Endothelial cell of umbilical vein (primary cell): ENCODE data around the gene SLC5A3. TPM values are rescaled to one million over a fixed set of nuclear protein-coding genes. Genes with fewer than 3 reads are reported as not detected.

Source experiments
- BruUV-seq: library from RNA; stranded (reverse); fragments of 400-500 nt; replicated peaks from 2 replicates; lab custom pipeline; 2021; lab: Mats Ljungman, UMichigan
- CTCF ChIA-PET: fragments of 300-600, 350-600 bp; sonication (Branson Sonifier 250); formaldehyde crosslinking; loops from one replicate; lab custom pipeline; 2021; ENCODE audit warnings: antibody characterized with exemption, inconsistent platforms; lab: Charles Lee
- POLR2A ChIA-PET: fragments of 300-600, 350-600 bp; sonication (Branson Sonifier 250); formaldehyde crosslinking; loops from one replicate; lab custom pipeline; 2021; ENCODE audit warnings: antibody characterized with exemption, inconsistent platforms; lab: Charles Lee
- DNase-seq: peaks from one replicate; pipeline ENCODE4 v3.0.0-alpha.2; 2011; ENCODE audit warnings: low read depth, low spot score
- FAIRE-seq: peaks from 2 replicates; lab custom pipeline; 2011; peaks lifted over from hg19 to GRCh38; lab: Jason Lieb, UNC
- H2AFZ ChIP-seq: 2 replicates; pipeline ENCODE4 v1.6.0; 2012; ENCODE audit warnings: low read depth, low read length, control low read depth, inconsistent platforms
- H3K27ac ChIP-seq: 2 replicates; pipeline ENCODE4 v1.5.1; 2011; ENCODE audit warnings: low read depth, mild to moderate bottlenecking, control low read depth, low read length, moderate library complexity; ENCODE audit not compliant: insufficient read depth
- H3K27me3 ChIP-seq, 2 experiments: 2 replicates each; pipeline versions ENCODE4 v1.6.0 to v1.6.1; 2011; ENCODE audit warnings: low read length in 2 of 2, mixed read lengths in 1 of 2; ENCODE audit not compliant: control insufficient read depth in 2 of 2, insufficient read depth in 2 of 2
- H3K36me3 ChIP-seq, 2 experiments: 2 replicates in 1 of 2; 3 replicates in 1 of 2; pipeline ENCODE4 v1.5.1; 2011; ENCODE audit warnings: low read length in 2 of 2, mild to moderate bottlenecking in 1 of 2, moderate library complexity in 1 of 2; ENCODE audit not compliant: control insufficient read depth in 2 of 2, insufficient read depth in 2 of 2; ENCODE audit errors: extremely low read depth in 1 of 2
- H3K4me1 ChIP-seq: 3 replicates; pipeline ENCODE4 v1.5.1; 2011; ENCODE audit warnings: mild to moderate bottlenecking, low read length; ENCODE audit not compliant: control insufficient read depth, insufficient read depth; ENCODE audit errors: extremely low read depth
- H3K4me2 ChIP-seq: 2 replicates; pipeline ENCODE4 v1.6.1; 2011; ENCODE audit warnings: low read length, control low read depth, mixed read lengths; ENCODE audit not compliant: insufficient read depth
- H3K4me3 ChIP-seq, 3 experiments: fragments of 200-600 bp in 1 of 3; sonication (generic), shearing (Covaris generic) in 1 of 3; replicated peaks in 1 of 3; 2 replicates each; pipeline ENCODE4 v1.5.1; 2011 to 2016; ENCODE audit warnings: control low read depth in 3 of 3, low read length in 3 of 3, mild to moderate bottlenecking in 2 of 3, inconsistent platforms in 1 of 3, low read depth in 1 of 3, moderate library complexity in 1 of 3; ENCODE audit not compliant: insufficient read depth in 1 of 3
- H3K79me2 ChIP-seq: 2 replicates; pipeline ENCODE4 v1.6.0; 2012; ENCODE audit warnings: low read length, inconsistent platforms; ENCODE audit not compliant: control insufficient read depth, insufficient read depth
- H3K9ac ChIP-seq: replicated peaks from 2 replicates; pipeline ENCODE3; 2011; ENCODE audit warnings: low read length, control low read depth; ENCODE audit not compliant: insufficient read depth; ENCODE audit errors: extremely low read depth
- H3K9me1 ChIP-seq: replicated peaks from 3 replicates; pipeline ENCODE4 v1.6.0; 2011; ENCODE audit warnings: mild to moderate bottlenecking, low read length; ENCODE audit not compliant: control insufficient read depth, insufficient read depth; ENCODE audit errors: extremely low read depth
- H3K9me3 ChIP-seq: replicated peaks from 2 replicates; pipeline ENCODE4 v1.5.1; 2012; ENCODE audit warnings: low read length, inconsistent platforms; ENCODE audit not compliant: control insufficient read depth, insufficient read depth
- H4K20me1 ChIP-seq: replicated peaks from 2 replicates; pipeline ENCODE3; 2011; ENCODE audit warnings: mild to moderate bottlenecking, low read length; ENCODE audit not compliant: control insufficient read depth, insufficient read depth; ENCODE audit errors: extremely low read depth
- EZH2 ChIP-seq: IDR thresholded peaks from 2 replicates; pipeline ENCODE4 v1.6.1; 2012; ENCODE audit warnings: borderline replicate concordance, low read depth, mild to moderate bottlenecking, moderate library complexity, low read length, inconsistent platforms; ENCODE audit not compliant: severe bottlenecking
- FOS ChIP-seq: IDR thresholded peaks from 2 replicates; pipeline ENCODE4 v1.6.1; 2011; ENCODE audit warnings: mild to moderate bottlenecking, low read length, moderate library complexity, borderline replicate concordance; ENCODE audit not compliant: insufficient read depth
- JUN ChIP-seq: IDR thresholded peaks from 2 replicates; pipeline ENCODE4 v1.6.1; 2011; ENCODE audit warnings: borderline replicate concordance, low read depth; ENCODE audit not compliant: insufficient read length, insufficient read depth
- MAX ChIP-seq: IDR thresholded peaks from 2 replicates; pipeline ENCODE4 v1.6.1; 2011; ENCODE audit not compliant: insufficient read depth, insufficient read length
- MYC ChIP-seq: IDR thresholded peaks from one replicate; pipeline ENCODE4 v1.6.1; 2011; ENCODE audit warnings: mild to moderate bottlenecking, low read depth, low read length
- POLR2AphosphoS5 ChIP-seq: IDR thresholded peaks from 2 replicates; pipeline ENCODE4 v1.6.1; 2012; ENCODE audit warnings: low read depth, mild to moderate bottlenecking, control low read depth, low read length, moderate library complexity; ENCODE audit not compliant: insufficient read depth
- dilution Hi-C: fragments of 300-500 bp; cut with MboI; formaldehyde crosslinking; loops from one replicate; pipeline ENCODE4 v1.15.0; 2019; ENCODE audit warnings: low sequenced_read_pairs; ENCODE audit not compliant: extremely low pct_ligation_motif_present
- intact Hi-C: fragments of 100-400 bp; cut with micrococcal nuclease; formaldehyde crosslinking; loops from one replicate; pipeline ENCODE4 v1.10.0; 2022
- polyA plus RNA-seq, 4 experiments: library from polyadenylated mRNA; depleted of rRNA in 3 of 4; stranded (reverse) in 3 of 4; unstranded in 1 of 4; fragments of >200 nt; gene quantifications; 2 replicates each; pipeline versions ENCODE4 v1.2.1 to v1.2.3, GENCODE V29; 2011 to 2012; ENCODE audit warnings: missing spikeins in 1 of 4
- total RNA-seq: library from RNA; stranded (reverse); gene quantifications from 2 replicates; pipeline ENCODE4 v1.2.3, GENCODE V29; 2021

SLC5A3 gene
- total and polyA plus RNA-seq, 2 donors (not counting 3 experiments of a cell fraction or from before 2014, with no cell fraction given), result 1.6 to 8.0 TPM

- FAIRE-seq (no peak), DNase-seq (no peak)
- CTCF ChIA-PET, result interaction anchor here (0.8 to 1.8 kb wide), 2 partner anchors 13 to 155 kb away, joined by 4 to 6 read pairs; no protein-coding TSS in a partner anchor
- no peak overlapping the region for H2AFZ ChIP-seq
- no peaks in the 10 kb centered on the region for H4K20me1 ChIP-seq
- H3K4me3 ChIP-seq, result no peak overlapping the region
- H3K9me1 ChIP-seq, result no peaks in the 10 kb centered on the region
- no peaks in the 10 kb centered on the region for H3K27me3 ChIP-seq
- dilution Hi-C loops (no loop called here), intact Hi-C loops (no loop called here)
- peaks cover 7% of the 10 kb centered on the region for H3K4me1 ChIP-seq
- no peaks in the 10 kb centered on the region for H3K9me3 ChIP-seq
- H3K9ac ChIP-seq, result no peak overlapping the region
- BruUV-seq, result no TSS peak
- peaks cover 30% of the 10 kb centered on the region for H3K79me2 ChIP-seq
- TF ChIP-seq MYC (no peak), MAX (no peak), EZH2 (no peak), POLR2AphosphoS5 (no peak)
- POLR2A ChIA-PET, result no interaction called here
- no peaks in the 10 kb centered on the region for H3K36me3 ChIP-seq
- no peak overlapping the region for H3K4me2 ChIP-seq
- no peak overlapping the region for H3K27ac ChIP-seq
Observed at GRCh38 chr21:34078915-34079314, 5.5 kb downstream of the SLC5A3 start.

GRCh38 chr21:34080710-34081109, 7.3 kb downstream of the SLC5A3 start:
- Histone ChIP-seq H3K4me3 (no peak overlapping the region), H3K9me1 (no peaks in the 10 kb centered on the region), H3K79me2 (peaks cover 37% of the 10 kb centered on the region), H3K4me1 (no peaks in the 10 kb centered on the region), H3K36me3 (no peaks in the 10 kb centered on the region), H3K4me2 (no peak overlapping the region), H3K27me3 (no peaks in the 10 kb centered on the region), H3K27ac (no peak overlapping the region), H3K9me3 (no peaks in the 10 kb centered on the region), H3K9ac (no peak overlapping the region), H4K20me1 (no peaks in the 10 kb centered on the region), H2AFZ (no peak overlapping the region)
- TF ChIP-seq FOS (peak; percentile 12), JUN (no peak), EZH2 (no peak)
- DNase-seq (peak; percentile 11), FAIRE-seq (no peak)
- intact Hi-C loops, result no loop called here
- BruUV-seq, result no TSS peak
- POLR2A ChIA-PET, result no interaction called here
- dilution Hi-C loops, result no loop called here
- CTCF ChIA-PET, result interaction anchor here (1.3 to 2.8 kb wide), 3 partner anchors 11 to 156 kb away, joined by 3 to 17 read pairs (median 6); no protein-coding TSS in a partner anchor
